Left forelimb (tissue), 1 donor: Measurements from ENCODE around the gene C1orf167.

ENCODE experiments used
- DNase-seq: peaks from one replicate; pipeline ENCODE4 v3.0.0-alpha.2; 2018; ENCODE audit warnings: low spot score

Gene C1orf167

DNA sequence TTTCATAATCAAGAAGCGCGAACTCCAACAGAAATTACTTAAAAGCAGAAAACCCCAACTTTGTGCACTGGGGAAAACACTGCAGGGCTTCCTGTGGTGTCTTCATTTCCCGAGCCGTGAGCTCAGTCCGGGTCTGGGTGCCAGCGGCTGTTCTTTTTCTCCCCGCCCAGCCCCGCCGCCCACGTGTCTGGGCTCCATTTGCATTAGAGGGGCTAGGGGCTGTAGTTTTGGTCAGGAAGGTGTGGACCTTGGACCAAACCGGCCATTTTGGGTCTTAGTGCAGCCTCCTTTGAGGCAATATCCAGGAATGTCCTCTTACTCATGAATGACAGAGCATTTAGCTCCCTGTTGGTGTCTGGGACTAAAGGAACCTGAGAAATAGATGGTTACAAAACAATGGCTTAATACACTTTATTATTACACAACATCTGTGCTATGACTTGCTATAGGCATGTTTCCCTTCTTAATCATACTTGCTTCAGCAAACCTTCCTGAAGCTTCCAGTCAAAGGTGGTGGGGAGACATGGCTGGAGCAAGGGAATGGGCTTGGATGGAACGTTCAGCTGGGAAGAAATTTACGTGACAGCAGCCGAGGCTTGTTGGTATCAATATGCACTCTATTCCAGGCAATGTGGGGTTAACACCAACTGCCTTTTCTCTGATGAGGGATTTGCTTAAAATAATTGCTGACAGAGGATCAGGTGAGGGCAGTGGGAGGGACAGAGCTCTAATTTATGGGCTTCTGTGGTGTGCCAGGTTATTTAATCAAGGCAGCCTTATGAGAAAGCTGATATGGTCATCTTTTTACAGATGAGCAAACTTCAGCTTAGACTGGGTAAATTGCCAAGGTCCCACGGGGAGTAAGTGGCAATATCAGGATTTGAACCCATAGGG lies 25.0 kb upstream of the C1orf167 start:
- DNase-seq = no peak

DNA sequence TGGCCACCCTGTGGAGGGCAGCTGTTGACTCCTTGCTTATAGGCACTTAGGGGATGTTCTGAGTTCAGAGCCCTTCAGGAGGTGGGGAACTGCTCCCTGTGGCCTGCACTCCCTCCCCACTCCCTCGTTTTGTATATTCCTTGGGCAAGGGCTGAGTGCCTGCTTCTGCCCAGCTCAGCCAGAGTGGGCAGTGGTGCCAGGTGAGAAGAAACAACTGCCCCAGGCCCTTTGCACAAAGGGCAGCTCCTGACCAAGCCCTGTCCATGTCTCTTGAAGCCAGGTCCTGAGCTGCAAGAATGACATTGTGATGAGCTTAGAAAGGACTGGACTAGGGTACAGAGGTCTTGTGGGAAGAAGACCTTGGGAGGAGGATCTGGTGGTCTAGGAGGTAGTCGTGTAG lies 23.9 kb upstream of the C1orf167 start:
- no peak for DNase-seq

DNA sequence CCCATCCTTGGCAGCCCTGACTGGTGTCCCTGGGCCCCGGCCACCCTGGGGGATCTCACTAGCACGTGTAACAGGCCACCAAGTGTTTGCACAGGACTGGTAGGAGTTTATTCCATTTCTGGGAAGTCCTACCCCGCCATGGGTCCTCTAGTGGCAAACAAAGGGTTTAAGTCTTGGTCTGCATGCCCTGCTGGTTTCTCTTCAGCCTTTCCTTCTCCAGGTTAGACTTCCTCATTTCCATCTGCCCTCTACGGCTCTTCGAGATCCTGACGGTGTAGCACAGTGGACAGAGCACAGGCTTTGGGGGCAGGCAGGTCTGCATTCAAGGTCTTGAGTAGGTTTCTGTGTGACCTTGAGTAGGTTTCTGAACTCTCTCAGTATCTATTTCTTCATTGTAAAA lies 23.2 kb upstream of the C1orf167 start:
- no peak for DNase-seq

DNA sequence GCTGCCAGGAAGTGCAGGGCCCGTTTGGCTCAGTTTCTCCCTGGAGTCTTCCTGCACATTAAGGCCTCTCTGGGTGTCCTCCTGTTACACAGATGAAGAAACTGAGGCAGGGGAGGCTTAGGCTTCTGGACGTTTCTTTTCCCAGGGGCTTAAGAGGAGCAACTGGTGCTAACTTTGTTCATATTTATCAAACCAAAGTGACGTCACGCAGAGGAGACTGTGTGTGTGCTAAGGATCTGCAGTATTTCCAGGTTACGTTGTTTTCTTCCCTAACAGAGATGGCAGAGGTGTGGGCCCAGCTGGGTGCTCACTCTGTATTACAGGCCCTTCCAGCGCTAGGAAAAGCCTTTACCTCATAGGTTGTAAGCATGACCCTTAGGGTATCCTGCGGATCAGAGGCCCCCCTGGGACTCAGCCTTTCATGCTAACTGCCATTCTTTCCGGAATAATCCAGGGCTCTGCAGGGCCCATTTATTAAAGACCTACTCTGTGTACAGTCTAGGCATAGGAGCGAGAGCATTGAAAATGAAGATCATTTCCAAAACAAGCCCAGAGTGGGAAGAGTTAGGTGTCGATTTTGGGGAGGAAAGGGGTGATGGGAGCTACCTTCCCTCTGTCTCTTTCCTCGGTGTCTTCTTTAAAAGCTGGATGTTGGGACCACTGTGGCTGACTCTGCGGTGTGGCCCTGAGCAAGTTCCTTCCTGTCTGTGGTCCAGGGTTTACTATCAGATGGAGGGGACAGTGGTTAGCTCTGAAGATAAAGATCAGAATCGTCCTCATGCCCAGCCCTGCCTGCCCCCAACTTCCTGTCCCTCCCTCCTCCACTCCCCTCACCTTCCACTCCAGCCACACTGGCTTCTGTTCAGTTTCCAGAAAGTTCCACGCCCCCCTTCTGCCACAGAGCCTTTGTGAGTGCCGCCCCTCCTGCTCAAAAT lies 21.5 kb upstream of the C1orf167 start:
- no peak for DNase-seq

DNA sequence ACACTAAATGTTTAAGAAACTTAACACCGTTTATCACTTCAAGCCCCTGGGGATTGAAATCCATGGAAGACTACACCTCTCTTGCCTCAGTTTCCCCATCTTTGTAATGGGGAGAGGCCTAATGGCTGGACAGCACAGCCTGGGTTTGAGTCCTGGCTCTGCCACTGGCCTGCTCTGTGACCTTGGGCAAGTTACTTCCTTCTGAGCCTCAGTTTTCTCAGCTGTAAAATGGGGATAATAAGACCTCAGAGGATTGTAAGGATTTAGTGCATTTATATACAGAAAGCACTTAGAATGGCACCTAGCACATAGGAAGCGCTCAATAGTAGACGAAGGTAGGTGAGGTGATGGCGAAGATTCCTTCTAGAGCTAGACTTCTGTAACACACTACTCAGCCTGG lies 20.5 kb upstream of the C1orf167 start:
- DNase-seq = no peak

DNA sequence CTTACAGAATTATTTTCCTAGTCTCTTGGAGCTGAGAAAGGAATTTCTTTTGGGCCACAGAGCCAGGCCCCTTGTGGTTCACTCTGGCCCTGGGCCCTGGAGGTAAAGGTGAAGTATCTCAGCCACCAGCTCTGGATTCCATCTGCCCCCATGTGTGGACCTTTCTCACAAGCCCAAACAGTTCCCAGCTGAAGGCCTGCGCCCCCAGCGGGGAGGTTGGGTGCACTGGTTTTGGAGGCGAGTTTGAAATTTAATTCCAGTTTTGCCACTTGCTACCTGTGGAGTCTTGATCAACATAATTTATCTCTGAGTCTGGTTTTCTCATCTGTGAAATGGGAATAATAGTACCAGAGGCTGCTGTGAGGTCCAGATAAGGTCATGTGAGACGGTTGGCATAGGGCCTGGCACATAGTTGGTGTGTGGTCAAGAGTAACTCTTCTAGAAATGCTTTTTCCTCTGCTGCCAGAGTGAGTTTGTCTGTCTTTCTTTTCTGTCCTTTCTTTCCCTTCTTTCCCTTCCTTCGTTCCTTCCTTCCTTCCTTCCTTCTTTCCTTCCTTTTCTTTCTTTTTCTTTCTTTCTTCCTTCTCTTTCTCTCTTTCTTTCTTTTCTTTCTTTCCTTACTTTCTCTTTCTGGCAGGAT lies 20.0 kb upstream of the C1orf167 start:
- DNase-seq = no peak

DNA sequence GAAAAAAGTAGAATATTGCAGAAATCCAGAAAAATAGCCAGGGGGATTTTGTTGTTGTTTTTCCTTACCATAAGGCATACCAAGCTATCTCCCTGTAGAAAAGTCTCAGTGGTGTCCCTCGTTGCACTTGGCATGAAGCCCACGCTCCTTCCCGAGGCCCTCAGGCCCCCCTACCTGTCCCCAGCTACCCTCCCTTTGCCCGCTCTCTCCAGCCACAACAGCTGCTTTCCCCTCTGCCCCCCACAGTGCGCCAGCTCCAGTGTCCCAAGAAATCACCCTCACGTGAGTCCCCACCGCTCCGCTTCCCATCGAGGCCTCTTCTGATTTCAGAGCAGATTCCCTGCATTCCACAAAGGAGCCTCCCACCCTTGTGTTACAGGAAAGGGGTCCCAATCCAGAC lies 17.7 kb upstream of the C1orf167 start:
- no peak for DNase-seq

DNA sequence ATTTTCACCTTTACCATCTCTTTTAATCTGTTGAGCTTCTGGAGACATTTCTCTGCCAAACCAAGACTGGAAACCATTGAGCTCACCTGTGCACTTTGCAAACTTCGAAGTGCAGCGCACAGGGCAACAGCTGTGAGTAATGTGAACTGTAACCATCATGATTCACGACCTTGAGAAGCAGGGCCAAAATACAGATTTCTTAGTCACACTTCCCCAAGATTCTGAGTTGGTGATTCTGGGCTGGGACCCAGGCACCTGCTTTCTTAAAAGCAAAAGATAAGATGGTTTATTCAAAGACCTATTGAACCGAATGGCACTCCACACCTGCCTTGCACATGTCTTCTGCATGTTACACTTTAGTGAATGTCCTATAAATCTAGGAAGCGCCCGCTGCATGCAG lies 15.9 kb upstream of the C1orf167 start:
- DNase-seq = no peak

DNA sequence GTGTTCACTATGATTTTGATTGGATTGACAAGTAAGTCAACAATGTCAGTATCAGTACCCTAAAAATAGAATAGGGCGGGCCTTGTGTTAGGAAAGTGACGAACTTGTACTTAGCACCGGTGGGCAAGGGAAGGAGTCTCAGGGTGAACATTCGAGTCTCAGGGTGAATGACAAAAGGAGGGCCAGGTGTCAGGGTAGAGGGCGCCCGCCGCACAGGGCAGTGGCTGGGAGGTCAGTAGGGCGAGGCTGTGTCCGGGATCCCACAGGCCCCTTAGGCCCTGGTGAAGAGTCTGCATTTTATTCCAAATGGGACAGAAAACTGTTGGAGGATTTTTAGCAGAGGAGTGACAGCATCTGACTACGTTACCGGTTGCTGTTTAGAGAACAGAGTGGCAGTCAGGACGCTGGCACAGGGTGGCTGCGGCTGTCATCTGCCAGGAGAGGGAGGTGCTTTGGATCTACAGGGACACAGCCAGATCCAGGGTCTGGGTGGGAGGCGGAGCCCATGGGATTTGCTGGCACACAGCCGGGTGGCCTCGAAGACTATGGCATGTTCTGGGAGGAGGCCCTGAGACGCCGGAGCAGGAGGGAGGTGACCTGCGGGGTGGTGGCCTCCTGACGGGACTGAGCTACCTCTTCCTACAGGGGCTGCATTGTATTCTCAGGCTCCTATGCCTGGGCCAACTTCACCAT lies 15.1 kb upstream of the C1orf167 start:
- no peak for DNase-seq

DNA sequence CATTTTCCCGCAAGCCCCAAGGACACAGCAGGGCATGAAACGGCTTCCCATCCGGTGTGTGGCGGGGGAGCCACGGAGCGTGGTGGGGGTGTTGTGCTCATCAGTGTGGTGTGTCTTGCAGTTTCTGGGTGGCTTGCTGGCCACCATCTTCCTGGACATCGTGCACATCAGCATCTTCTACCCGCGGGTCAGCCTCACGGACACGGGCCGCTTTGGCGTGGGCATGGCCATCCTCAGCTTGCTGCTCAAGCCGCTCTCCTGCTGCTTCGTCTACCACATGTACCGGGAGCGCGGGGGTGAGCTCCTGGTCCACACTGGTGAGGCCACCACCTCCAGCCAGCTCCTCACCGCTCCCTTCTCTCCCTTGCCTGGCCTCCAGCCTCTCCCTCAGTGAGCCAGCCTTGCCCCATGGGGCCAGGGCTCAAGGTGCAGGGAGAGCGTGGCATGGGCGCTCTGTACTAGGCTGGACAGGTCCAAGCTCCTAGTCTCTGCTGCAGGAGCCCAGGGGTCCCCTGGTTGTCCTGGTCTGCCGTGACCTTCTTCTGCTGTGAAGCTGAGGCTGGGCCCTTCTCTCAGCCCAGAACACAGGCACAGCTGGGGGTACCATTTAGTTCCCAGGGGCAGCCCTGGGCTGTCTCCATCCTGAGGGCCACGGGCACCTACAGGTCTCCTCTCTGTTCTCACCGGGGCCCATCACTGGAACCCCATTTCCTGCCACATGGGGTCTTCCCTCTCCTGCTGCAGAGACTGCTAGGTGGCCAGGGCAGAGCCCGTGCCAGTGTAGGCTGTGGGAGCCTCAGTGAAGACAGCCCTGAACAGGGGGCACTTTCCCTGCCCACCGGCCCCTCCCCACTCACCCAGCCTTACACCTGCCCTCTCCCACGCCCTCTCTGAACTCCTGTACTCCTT lies 13.4 kb upstream of the C1orf167 start:
- no peak for DNase-seq

DNA sequence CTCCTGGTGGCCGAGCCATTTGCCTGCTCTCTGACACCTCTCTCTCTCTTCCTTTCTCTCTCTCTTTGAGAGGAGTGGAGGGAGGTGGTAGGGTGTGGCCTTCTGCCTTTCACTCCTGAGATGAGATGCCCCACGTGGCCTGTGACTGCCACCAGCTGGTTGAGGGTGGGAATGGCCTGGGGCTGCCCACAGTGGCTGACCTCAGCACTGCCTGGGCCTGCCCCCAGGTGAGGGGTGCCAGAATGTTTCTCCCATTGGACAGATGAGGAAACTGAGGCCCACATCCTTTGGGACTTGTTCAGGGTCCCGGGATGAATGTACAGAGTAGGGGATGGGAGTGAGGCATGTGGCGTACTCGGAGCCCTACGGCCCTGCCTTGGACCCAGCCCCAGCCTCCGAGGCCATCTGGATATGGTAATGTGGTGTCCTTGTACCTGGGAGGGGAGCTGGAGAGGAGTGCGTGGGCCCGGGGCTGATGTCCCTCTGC lies 12.7 kb upstream of the C1orf167 start:
- DNase-seq = no peak

DNA sequence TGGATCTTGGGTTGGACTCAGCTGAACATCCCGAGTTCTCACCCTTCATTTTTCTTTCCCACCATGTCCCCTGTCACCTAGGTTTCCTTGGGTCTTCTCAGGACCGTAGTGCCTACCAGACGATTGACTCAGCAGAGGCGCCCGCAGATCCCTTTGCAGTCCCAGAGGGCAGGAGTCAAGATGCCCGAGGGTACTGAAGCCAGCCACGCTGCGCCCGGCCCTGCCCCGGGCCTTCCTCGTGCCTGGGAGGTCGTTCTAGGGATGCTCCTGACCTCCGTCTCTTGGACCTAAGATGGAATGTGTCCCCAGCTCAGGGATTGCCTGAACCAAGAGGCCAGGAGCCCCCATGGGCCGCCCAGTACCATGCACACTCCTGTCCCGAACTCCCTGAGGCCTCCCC lies 12.0 kb upstream of the C1orf167 start:
- no peak for DNase-seq

DNA sequence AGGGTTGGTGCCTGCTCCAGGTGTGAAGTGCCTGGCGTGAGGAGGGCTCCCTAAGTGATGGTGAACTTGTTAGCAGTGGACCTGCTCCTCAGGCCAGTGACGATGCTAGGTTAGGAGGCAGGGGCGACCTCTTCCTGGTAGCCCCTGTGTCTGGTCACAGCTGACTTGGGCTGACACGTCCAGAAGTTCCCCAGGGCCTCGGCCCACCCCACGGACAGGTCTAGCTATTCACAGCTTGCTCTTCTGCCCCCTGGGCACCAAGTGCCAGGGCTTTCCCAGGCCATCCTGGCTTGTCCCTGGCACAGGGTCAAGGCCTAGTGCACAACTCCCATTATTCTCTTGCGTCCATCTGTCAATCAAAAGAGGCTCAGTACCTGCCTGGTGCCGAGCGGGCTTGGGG lies 10.9 kb upstream of the C1orf167 start:
- DNase-seq = no peak

DNA sequence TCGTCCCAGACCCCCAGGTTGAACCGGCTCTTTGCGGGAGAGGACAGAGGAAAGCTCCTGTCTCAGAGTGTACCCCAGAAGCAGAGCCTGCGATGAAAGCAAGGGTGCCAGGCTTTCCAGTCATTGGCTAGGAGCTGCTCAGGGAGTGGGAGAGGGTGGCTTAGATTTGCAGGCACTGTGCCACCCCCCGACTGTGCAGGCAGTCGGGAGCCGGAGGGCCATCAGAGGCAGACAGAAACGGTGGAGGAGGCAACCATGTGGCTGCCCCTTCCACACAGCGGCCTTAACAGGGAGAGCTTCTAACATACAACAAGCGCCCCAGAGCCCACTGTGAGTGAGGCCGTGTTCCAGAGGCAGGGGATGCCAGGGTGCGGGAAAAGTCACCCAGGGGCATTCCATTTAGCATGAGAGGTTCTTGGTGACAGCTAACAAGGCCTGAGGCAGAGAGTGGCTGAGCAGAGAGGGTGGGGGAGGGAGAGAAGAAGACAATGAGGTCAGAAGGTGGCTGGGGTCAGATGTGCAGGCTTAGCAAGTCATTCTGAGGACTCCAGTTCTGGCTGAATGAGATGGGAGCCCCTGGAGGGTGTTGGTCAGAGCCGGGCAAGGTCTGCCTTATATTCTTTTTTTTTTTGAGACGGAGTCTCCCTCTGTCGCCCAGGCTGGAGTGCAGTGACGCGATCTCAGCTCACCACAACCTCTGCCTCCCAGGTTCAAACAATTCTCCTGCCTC lies 9.5 kb upstream of the C1orf167 start:
- no peak for DNase-seq

DNA sequence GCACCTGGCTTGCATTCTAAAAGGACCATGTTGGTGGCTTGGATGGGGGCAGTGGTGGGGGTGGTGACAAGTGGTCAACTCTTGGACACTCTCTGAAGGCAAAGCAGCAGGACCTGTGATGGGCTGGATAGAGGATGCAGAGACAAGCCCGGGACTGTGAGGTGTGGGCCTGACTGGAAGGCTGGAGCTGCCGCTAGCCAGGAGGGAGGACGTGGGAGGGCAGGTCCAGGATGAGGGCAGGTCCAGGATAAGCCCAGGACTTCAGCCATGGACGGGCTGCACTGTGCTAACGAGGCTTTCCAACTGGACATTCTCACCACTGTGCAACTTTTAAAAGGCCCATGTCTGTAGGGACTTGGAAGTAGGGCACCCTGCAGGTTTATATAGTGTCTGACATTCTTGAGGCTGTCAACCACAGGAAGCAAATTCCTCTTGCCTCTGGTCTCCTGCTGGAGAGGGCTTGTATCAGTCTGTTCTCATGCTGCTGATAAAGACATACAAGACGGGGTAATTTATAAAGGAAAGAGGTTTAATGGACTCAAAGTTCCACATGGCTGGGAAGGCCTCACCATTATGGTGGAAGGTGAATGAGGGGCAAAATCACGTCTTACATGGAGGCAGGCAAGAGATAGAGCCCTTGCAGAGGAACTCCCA lies 8.3 kb upstream of the C1orf167 start:
- no peak for DNase-seq

DNA sequence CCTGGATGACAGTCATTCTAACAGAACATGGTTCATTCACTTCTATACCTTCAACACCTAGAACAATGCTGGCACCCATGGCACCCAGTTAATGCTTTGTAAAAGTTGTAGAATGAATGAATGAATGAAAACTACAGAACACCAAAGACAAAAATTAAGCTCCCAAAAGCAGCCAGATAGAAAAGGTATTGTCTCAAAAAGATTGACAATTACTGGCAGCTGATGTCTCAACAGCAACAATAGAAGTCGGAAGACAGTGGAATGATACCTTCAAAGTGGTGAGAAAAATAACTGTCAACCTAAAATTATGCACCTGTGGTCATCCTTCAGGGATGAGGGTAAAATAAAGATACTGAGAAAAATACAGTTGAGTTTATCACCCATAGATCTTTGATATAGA lies 4.9 kb upstream of the C1orf167 start:
- no peak for DNase-seq

DNA sequence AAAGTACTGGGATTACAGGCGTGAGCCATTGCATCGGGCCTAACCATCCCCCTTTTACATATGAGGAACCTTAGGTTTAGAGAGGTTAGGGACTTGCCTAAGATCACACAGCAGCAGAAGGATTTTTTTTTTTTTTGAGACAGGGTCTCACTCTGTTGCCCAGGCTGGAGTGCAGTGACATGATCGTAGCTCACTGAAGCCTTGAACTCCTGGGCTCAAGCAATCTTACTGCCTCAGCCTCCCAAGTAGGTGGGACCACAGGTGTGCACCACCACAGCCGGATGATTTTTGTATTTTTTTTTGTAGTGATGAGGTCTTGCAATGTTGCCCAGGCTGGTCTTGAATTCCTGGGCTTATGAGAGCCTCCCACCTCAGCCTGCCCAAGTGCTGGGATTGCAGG lies 2.2 kb upstream of the C1orf167 start:
- DNase-seq = no peak

DNA sequence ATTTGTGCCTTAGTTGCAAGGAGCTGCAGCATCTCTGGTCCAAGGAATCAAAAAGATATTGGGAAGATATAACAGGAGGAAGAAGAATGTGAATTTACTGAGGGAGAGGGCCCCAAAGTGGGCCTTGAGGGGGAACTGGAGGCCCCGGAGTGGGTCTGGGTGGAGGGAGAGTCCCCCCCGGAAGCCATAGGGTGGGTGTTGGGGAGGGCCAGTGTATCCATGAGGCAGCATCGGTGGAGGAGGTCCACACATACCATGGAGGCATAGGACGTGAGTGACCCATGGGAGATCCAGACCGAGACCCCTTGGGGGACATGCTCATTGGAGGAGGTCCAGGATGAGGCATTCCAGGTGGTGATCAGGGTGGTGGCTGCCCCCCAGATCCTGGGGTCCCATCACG lies 708 bp upstream of the C1orf167 start:
- no peak for DNase-seq

DNA sequence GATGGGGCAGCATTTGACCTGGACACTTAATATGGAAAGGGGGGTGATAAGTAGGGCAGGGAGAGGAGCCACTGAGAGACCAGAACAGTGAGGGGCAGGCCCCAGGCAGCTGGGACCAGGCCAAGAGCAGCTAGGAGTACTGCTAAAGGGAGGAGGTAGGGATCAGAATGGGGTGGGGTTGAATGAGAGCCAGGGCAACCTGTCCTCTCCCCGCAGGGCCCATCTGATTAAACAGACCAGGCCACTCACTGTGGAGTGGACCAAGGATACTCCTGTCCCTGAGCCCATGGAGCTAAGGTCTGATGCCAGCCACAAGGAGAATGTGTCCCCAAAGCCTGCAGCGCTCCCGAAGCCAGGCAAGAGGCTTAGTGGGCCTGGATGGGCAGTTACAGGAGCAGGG lies 2.1 kb downstream of the C1orf167 start:
- no peak for DNase-seq

DNA sequence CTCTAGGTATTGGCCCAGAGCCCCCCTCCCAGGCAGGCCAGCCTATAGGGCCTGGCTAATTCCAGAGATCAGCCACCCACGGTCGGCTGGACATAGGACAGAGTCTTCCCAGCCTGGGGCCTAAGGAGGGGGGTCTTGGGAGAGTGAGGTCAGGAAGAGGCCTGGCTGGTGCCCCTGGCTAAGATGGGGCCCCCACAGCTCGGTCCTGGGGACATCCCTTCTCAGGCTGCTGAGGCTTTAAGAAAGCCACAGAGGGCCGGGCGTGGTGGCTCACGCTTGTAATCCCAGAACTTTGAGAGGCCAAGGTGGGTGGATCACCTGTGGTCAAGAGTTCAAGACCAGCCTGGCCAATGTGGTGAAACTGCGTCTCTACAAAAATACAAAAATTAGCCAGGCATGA lies 2.5 kb downstream of the C1orf167 start:
- no peak for DNase-seq
